Stimulated activated memory B cell treated with anti-CD40 and anti-IgM and Interleukin-4, amounts not matched to agents 10 μg/mL and 1 μg/mL and 100 μg/mL, for 72 hours (primary cell): ENCODE measurements around the gene CIB4.

ENCODE experiments used
- ATAC-seq: fragments of 150-1000 bp; cut with Tn5 transposase; 2 replicates; pipeline ENCODE4 v1.10.0; 2021
- H3K27ac Mint-ChIP-seq: one replicate; pipeline ENCODE4 v1.8.0; 2022; ENCODE audit warnings: mild to moderate bottlenecking, mixed read lengths
- H3K27me3 Mint-ChIP-seq: one replicate; pipeline ENCODE4 v1.8.0; 2022; ENCODE audit warnings: mixed read lengths
- H3K36me3 Mint-ChIP-seq: one replicate; pipeline ENCODE4 v1.8.0; 2022; ENCODE audit warnings: mixed read lengths
- H3K4me1 Mint-ChIP-seq: one replicate; pipeline ENCODE4 v1.8.0; 2022; ENCODE audit warnings: mixed read lengths
- H3K4me3 Mint-ChIP-seq: one replicate; pipeline ENCODE4 v1.8.0; 2022; ENCODE audit warnings: mild to moderate bottlenecking, moderate library complexity, mixed read lengths
- H3K9me3 Mint-ChIP-seq: one replicate; pipeline ENCODE4 v1.8.0; 2022; ENCODE audit warnings: mixed read lengths

Gene CIB4

DNA sequence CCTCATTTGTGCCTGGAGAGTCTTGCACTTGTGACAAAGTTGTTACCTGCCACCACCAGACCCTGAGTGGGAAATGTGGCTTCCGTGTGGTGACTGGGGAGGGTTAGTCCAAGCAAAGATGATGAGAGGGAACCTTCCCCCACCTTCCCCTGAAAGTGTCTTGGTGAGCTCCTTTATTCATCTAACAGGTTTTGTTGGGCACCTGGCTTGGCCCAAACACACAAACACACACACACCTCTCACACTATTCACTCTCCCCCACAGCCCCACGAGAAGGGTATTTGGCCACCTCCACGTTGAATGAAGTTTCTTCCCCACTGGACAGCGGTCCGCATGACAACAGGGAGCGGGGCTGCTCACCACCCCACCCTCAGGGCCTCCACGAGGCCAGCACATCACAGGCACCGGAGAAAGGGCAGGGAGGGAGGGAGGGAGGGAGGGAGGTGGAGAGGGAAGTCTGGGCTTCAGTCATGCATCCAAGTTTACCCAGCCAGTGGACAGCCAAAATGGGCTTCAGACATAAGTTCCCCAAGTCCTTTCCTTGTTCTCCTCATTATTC lies 1.4 kb downstream of the CIB4 start:
- Mint-ChIP-seq H3K27ac (no peak overlapping the region), H3K9me3 (no peaks in the 10 kb centered on the region), H3K36me3 (no peaks in the 10 kb centered on the region), H3K4me3 (no peak overlapping the region), H3K4me1 (no peaks in the 10 kb centered on the region), H3K27me3 (peaks cover 47% of the 10 kb centered on the region)
- ATAC-seq, result no peak

DNA sequence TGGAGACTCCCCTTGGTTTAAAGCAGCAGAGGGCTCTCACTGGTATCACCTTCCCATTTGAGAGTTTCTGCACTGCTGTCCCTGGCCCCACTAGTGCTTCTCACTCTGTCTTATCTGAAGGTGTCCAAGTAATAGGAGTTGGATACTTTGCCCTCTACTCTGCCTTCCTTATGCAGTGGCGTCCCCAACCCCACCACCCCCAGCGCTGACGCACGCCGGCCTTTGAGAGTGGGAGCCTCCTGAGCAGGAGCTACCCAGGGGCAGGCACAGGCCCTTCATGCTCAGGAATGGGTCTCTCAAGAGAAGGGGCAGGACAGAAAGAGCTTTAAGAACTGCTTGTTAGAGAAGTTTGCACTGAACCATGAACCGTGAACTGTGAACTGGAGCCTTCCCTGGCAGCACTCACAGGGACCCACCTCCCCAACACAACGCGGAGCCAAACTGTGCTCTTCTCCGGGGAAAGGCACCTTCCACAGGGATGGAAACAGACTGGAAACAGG lies 3.3 kb downstream of the CIB4 start:
- no peaks in the 10 kb centered on the region for H3K9me3 Mint-ChIP-seq
- H3K27me3 Mint-ChIP-seq, result peaks cover 30% of the 10 kb centered on the region
- no peak overlapping the region for H3K27ac Mint-ChIP-seq
- no peak for ATAC-seq
- H3K36me3 Mint-ChIP-seq, result no peaks in the 10 kb centered on the region
- no peak overlapping the region for H3K4me3 Mint-ChIP-seq
- no peaks in the 10 kb centered on the region for H3K4me1 Mint-ChIP-seq

DNA sequence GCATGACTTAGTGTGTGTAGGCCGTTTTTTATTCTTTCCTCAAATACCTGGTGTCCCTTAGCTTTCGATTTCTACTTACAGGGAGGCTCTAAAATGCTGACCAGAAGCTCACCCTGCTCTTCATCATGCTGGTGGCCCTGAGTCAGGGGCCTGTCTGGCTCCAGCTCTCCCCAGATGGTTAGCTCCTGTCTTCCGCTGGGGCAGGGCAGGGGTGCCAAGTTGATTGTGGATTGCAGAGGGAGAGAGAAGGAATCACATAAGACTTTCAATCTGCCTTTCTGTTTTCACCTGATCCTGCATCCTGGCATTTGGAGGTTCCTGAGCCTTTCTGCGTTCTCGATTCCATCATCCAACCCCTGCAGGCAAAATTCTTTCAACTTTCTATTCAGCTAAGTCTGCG lies 4.2 kb downstream of the CIB4 start:
- Mint-ChIP-seq H3K4me3 (no peak overlapping the region), H3K27me3 (peaks cover 32% of the 10 kb centered on the region), H3K36me3 (no peaks in the 10 kb centered on the region), H3K27ac (no peak overlapping the region), H3K9me3 (no peaks in the 10 kb centered on the region), H3K4me1 (no peaks in the 10 kb centered on the region)
- no peak for ATAC-seq

DNA sequence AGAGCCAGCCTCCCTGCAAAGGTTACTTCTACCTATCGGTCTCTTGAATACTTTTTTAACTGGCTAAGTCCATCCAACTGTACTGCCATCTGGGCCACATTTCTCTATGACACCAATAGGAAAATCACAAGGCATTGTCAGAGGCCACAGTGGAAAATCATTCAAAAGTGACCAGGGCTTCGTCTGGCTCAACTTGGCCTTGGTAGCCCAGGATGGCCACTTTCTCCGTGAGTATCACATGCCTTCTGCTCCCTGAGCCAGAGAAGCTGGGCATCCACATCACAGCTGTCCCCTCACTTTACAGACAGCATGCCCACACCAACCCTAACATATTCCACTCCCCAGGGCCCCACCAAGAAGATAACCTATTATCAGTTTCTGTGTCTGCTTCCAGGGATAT lies 5.8 kb downstream of the CIB4 start:
- Mint-ChIP-seq H3K27ac (no peak overlapping the region), H3K9me3 (no peaks in the 10 kb centered on the region), H3K36me3 (no peaks in the 10 kb centered on the region), H3K27me3 (peaks cover 31% of the 10 kb centered on the region), H3K4me3 (no peak overlapping the region), H3K4me1 (no peaks in the 10 kb centered on the region)
- ATAC-seq, result no peak

DNA sequence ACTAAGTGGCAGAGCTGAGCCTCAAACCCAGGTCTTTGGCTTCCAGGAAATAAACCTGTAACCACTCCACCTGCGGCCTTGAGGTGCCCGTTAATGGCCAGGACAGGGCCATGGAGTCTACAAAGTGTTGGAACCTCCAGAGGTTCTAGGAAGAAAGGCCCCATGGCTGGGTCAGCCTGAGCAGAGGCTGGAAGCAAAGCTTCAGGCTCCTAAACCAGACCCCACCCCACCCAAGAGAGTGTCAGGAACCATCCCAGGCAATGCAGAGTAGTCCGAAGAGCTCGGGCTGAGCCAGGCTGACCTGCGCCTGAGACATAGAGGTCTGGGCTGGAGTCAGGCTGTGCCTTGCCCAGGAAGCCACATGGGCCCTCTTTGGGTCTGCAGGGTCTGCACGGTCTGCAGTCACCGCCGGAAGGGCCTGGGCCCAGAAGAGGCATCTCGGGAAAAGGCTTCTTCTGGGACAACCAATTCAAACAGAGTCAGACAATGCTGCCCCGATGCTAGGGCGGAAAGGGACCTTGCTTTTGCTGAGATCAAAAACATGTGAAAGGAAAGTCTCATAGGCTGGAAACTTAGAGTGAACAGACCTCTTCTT lies 6.4 kb downstream of the CIB4 start:
- no peak for ATAC-seq
- Mint-ChIP-seq H3K27me3 (peaks cover 24% of the 10 kb centered on the region), H3K4me1 (no peaks in the 10 kb centered on the region), H3K36me3 (no peaks in the 10 kb centered on the region), H3K9me3 (no peaks in the 10 kb centered on the region), H3K4me3 (no peak overlapping the region), H3K27ac (no peak overlapping the region)

DNA sequence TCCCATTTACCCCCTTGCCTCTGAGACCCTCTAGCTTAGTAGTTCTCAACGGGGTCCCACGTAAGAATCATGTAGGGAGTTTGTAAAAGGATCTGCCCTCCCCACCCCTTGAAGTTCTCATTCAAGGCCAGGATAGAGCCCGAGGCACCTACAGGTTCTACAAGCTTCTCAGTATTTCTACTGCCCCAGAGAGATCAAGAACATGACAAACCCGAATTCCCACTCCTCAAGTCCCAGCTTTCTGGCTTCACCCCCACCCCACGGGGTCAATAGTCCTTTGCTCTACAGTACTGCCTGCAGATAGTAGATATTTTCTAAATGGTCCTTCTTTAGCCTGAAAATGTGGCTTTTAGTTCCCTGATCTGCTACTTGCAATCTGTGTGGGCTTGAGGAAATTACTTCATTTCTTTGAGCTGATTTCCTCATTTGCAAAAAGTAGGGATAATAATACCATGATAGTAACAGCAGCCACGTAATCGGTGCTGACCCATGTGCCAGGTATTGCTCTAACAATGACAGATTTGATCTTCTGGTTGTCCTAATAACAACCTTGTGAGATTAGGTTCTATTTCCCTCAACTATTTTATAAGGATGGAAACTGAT lies 7.1 kb downstream of the CIB4 start:
- Mint-ChIP-seq H3K4me1 (no peaks in the 10 kb centered on the region), H3K4me3 (no peak overlapping the region), H3K36me3 (no peaks in the 10 kb centered on the region), H3K9me3 (no peaks in the 10 kb centered on the region), H3K27me3 (peaks cover 23% of the 10 kb centered on the region), H3K27ac (no peak overlapping the region)
- no peak for ATAC-seq

DNA sequence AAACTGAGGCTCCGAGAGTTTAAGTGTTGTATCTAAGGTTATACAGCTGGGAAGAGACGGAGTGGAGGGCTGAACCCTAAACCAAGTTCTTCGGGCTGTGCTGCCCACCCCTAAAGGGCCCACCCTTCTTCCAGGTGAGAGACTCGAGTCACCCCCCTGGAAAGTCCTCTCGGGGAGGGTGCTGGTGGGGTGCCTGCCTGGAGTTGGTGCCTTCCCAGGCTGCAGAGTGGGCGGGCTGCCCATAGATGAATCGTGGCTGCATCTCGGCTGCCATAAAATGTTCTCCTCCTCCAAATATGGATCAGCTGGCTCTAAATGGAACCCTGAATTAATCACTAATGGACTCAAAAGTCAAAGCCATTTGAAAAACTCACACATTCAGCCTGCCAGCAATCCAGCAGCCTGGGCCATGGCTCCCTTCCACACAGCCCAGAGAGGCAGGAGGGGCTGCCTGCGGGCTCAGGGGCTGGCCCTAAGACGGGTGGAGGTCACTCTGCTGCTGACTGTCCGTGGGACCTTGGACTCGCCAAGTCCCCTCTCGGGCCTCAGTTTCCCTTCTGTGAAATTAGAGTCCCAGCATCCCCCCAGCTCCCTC lies 7.7 kb downstream of the CIB4 start:
- Mint-ChIP-seq H3K27me3 (peaks cover 30% of the 10 kb centered on the region), H3K4me1 (no peaks in the 10 kb centered on the region), H3K9me3 (no peaks in the 10 kb centered on the region), H3K27ac (no peak overlapping the region), H3K4me3 (no peak overlapping the region), H3K36me3 (no peaks in the 10 kb centered on the region)
- no peak for ATAC-seq

DNA sequence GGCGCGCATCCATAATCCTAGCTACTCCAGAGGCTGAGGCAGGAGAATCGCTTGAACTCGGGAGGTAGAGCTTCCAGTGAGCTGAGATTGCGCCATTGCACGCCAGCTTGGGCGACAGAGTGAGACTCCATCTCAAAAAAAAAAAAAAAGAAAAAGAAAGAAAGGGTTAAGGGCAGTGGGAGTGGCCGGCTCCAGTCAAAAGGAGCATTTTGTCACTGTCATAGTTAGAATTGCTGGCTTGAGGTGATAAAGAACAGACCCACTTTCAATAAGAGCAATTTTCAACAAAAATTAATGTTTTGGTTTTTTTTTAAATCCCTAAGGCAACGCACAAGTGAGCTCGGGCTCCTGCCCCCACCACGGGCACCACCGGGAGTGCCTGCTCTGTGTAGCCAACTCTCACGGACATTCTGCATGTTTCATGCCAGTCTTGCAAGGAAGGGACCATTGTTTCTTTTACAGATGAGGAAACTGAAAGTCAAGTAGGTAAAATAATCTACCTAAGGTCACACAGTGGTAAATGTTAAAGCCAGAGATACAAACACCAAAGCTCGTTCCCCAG lies 8.5 kb downstream of the CIB4 start:
- peaks cover 37% of the 10 kb centered on the region for H3K27me3 Mint-ChIP-seq
- no peak for ATAC-seq
- H3K4me1 Mint-ChIP-seq, result no peaks in the 10 kb centered on the region
- no peak overlapping the region for H3K27ac Mint-ChIP-seq
- H3K36me3 Mint-ChIP-seq, result no peaks in the 10 kb centered on the region
- no peaks in the 10 kb centered on the region for H3K9me3 Mint-ChIP-seq
- H3K4me3 Mint-ChIP-seq, result no peak overlapping the region

DNA sequence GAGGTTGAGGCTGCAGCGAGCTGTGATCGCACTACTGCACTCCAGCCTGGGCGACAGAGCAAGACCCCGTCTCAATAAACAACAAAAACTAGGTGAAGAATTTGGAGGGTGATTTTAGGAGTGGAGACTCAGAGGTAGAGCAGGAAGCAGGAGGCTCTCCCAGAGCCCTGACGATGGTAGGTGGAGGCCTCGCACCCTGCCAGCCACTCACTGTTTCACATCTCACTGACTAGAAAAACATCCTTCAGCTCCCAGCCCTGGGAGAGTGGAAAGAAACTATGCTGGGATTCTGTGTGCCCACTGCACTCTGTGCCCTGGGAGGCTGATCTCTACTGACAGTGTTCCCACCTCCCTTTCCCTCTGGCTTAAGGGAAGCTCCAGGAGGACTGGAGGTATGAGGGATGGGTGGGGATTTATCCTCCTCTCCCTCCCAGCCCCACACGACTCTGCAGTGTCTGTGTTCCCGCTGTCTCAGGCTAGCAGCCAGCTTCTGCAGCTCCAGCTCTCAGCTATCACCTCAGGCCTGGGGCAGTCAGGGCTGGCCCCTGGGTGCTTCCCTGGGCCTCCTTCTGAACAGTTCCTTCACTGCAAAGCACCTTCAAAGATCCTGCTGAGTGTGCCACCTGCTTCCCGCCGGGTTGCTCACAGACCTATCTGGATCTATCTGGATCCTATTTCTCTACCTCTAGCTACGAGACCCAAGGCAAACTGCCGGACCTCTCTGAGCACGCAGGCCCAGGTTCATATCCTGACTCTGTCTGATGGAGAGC lies 9.6 kb downstream of the CIB4 start:
- Mint-ChIP-seq H3K4me3 (no peak overlapping the region), H3K9me3 (no peaks in the 10 kb centered on the region), H3K27ac (no peak overlapping the region), H3K4me1 (no peaks in the 10 kb centered on the region), H3K36me3 (no peaks in the 10 kb centered on the region), H3K27me3 (peaks cover 41% of the 10 kb centered on the region)
- ATAC-seq, result no peak

DNA sequence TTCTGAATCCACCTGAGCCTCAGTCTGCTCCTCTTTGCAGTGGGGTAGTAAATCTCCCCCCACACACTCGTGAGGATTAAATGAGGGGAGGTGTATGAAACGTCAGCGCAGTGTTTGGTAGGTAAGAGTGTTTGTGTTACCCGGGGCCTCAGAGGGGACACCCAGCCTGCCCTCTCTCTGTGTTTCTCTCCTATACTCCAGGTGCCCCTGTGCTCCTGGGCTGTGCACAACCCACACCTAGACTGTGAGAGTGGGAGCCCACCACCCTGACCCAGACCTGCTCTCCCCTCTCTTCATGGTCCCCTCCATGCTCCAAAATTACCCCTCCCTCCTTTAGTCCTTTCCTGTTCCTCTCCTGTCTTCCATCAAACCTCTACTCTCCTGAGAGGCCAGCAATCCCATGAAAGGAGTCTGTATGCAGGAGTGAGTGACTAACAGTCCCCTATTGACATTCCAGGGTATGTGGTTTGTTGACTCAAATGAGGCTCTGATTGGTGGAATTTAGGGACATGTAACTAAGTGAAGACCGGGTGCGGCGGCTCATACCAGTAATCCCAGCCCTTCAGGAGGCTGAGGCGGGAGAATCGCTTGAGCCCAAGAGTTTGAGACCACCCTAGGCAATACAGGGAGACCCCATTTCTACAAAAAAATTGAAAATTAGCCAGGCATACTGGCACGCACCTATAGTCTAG lies 10.4 kb downstream of the CIB4 start:
- no peak for ATAC-seq
- peaks cover 41% of the 10 kb centered on the region for H3K27me3 Mint-ChIP-seq
- H3K4me1 Mint-ChIP-seq, result no peaks in the 10 kb centered on the region
- no peak overlapping the region for H3K4me3 Mint-ChIP-seq
- H3K27ac Mint-ChIP-seq, result no peak overlapping the region
- no peaks in the 10 kb centered on the region for H3K36me3 Mint-ChIP-seq
- no peaks in the 10 kb centered on the region for H3K9me3 Mint-ChIP-seq

DNA sequence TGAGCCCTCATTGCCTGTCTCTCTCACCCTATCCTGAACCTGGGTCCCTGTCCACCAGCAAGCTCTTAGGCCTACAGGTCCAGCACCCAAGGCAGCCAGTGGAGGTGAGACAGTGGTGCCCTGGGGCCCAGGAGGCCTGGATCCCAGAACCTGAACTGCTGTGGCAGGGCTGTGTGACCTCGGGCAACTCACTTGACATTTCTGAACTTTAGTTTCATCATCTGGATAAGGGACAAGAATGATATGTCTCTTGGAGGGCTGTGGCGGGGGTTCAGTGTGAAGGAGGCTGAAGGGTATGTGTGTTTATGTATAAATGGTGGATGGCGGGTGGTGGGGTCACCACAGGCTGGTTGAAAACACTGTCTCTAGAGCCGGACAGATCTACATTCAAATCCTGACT lies 10.9 kb downstream of the CIB4 start:
- Mint-ChIP-seq H3K4me3 (no peak overlapping the region), H3K36me3 (no peaks in the 10 kb centered on the region), H3K9me3 (no peaks in the 10 kb centered on the region), H3K27ac (no peak overlapping the region), H3K4me1 (no peaks in the 10 kb centered on the region), H3K27me3 (peaks cover 41% of the 10 kb centered on the region)
- no peak for ATAC-seq

DNA sequence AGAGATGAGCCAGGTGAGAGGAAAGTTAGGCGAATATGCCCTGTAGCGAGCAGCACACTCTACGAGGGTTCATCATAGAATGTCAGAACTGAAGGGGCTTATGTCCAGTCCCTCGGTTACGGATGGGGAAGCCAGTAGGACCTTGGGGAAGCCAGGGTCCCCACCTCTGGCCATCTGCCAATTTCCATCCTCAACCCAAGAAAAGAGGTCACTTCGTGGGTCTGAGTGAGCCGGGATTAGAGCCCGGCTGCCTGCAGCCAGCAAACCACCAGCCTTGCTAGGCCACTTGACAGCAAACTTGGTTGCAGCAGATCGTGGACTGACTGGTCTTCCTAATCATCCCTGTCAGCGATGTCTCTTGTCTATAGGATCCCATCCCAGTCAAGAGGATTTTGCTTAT lies 11.4 kb downstream of the CIB4 start:
- H3K9me3 Mint-ChIP-seq, result no peaks in the 10 kb centered on the region
- H3K36me3 Mint-ChIP-seq, result no peaks in the 10 kb centered on the region
- H3K4me1 Mint-ChIP-seq, result no peaks in the 10 kb centered on the region
- peaks cover 41% of the 10 kb centered on the region for H3K27me3 Mint-ChIP-seq
- H3K4me3 Mint-ChIP-seq, result no peak overlapping the region
- ATAC-seq, result no peak
- no peak overlapping the region for H3K27ac Mint-ChIP-seq

DNA sequence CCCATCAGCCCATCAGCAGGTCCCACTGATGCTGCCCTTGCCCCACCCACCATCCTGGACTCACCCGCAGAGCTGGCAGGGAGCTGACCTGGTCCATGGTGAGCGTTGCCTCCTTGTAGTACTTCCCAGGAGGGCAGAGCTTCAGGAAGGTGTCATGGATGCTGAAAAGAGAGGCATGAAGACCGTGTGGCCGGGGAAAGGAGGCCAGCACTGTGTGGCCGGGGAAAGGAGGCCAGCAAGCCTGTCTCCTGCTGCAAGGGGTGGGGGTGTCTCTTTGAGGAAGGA lies 11.9 kb downstream of the CIB4 start:
- Mint-ChIP-seq H3K36me3 (no peaks in the 10 kb centered on the region), H3K27ac (no peak overlapping the region), H3K27me3 (peaks cover 41% of the 10 kb centered on the region), H3K4me3 (no peak overlapping the region), H3K4me1 (no peaks in the 10 kb centered on the region), H3K9me3 (no peaks in the 10 kb centered on the region)
- ATAC-seq, result no peak

DNA sequence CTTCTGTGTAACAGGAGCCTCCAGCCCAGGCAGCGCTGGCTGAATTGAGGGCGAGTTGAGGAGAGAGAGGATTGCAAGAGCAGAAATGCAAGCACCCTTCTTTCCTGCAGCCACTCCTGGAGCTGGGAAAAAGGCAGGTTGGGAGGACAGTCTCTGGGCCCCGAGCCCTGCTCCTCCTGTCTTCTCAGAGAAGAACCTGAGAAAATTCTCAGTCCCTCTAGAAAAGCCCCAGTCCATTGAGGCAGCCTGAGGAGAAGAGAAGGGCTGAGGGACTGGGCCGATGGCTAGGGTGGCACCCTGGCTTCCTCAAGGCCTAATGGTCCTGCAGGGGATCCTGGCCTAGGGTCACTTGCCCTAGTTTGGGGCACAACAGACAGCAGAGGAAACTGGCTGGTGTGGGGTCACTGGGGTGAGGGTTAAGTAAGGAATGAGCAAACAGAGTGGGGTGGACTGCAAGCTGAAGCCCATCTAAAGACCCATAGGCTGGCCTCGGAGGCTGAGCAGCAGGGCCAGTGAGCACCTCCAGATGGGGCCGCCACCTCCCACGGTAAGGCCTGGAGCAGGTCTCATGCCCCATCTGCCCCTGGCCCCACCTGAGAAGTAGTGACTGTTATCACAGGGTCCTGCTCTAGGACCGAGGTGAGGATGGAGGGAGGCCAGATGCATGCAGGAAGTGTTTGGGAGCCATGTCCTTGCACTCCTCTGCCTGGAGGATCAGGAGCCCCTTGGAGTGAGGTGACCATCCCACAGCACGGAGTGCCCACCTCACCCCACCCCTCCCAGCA lies 12.4 kb downstream of the CIB4 start:
- H3K27me3 Mint-ChIP-seq, result peaks cover 41% of the 10 kb centered on the region
- H3K36me3 Mint-ChIP-seq, result no peaks in the 10 kb centered on the region
- H3K27ac Mint-ChIP-seq, result no peak overlapping the region
- no peak overlapping the region for H3K4me3 Mint-ChIP-seq
- no peaks in the 10 kb centered on the region for H3K9me3 Mint-ChIP-seq
- ATAC-seq, result no peak
- no peaks in the 10 kb centered on the region for H3K4me1 Mint-ChIP-seq
